NCI-H82 treated with DMSO at 0.1 percent for 48 hours (cell line): Measurements from ENCODE around the gene ANK3.
A peak's percentile ranks its signal among the peaks of the same experiment; 100 is the strongest.

Source experiments
- DNase-seq: peaks from one replicate; lab custom pipeline; 2025; ENCODE audit not compliant: unreplicated experiment; lab: John Stamatoyannopoulos, UW

Gene ANK3

DNA sequence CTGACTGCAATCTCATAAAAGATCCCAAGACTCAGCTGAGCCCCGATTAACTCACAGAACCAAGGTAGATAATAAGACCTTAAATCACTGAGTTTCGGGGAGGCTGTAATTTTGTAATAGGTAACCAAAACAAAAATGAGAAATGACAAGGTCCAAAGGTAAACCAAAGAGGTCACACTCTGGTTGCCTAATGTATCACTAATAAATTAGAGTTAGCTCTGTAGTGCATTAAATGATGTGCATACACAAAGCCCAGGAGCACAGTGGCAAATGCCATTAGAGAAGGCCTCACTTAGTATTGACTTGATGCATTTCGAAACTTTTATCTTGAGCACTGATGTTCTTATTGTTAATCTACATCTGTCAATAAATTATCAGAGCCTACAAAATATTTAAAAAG, 245.6 kb downstream of the ANK3 start:
- DNase-seq, result no peak

DNA sequence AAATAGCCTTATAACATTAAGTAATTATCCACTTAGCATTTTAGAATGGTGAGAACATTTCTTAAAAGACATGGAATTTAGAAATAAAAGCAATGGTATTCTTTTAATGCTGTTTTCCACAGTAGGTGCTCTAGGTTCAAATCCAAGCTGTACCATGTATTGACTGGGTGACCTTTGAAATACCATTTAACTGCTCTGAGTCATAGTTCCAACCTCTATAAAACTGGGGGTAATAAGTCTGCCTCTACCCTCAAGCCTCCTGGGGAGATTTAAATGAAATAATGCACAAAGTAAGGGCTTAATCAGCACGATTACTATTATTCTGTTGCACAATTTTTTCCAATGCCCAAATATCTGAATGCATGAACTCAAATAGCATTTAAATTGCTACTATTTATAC, 246.9 kb downstream of the ANK3 start:
- DNase-seq, result no peak

DNA sequence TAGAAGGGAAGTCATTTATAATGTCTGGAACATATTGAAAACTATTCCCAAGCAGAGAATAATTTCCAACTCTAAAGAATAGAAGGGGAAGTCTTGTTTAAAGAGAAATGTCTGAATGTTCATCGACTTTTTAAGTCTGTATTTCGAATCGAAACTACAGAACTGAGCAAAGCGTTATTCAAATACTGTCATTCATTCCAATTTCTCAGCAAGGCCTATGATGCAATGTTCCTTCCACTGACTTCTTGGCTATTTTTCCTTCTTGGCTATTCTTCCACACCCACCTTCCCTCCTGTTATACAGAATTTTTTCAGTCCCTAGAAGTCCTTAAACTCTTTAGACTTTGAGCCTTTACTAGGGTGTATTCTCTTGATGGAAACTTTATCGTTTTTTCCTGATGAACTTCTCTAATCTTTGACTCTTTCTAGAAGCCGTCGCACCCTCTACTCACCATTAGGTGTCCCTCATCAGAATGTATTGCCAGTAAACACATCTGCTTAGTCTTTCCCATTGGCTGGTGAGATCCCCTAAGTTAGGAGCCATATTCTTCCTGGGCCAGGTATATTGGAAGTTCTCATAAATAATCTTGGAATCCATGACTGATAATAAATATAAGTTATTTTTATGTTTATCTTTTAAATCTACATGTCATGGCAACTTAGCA, 247.6 kb downstream of the ANK3 start:
- DNase-seq, result no peak

DNA sequence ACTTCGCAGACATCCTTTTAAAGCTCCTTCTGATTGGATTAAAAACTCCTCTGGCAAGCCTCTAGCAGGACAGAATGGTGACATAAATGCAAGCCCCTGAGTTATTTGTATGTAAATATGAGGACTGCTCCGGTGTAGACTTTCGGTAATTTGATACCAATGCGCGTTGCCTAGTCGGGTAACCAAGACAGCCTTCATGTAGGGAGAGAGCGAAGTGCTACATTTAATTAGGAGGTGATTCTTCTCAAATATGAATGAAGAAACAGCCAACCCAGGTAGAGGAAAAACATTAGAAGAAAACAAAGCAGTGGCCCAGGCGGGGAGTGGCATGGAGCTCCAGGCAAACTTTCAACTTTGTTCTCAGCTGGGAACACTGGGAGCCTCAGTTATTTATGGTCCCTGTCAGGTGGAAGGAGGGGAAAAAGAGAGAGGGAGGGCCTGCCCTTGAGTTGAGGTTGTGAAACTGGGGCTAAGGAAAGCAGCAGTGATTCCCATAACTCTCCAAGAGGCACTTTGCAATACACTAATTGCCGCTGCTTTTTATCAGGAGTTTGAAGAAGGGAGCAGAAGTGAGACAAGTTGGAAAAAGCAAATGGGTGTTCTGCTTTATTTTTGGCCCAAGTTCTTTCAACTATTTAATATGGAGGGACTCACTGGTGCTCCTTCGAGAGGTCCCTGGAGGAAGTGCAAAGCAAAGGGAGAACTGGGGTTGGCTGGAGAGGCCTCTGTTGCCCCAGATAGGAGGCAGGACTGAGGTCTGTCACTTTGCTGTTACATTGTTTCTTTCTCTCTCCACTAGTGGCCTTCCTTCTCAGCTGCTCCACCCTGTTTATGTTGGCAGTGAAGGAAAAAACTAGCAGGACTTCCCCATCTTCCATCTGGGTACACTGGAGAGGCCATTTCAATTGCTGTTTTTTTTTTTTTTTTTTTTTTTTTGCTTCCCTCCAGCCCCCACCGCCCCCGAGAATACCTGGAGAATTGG, 248.7 kb downstream of the ANK3 start:
- DNase-seq, result peak; percentile 79

DNA sequence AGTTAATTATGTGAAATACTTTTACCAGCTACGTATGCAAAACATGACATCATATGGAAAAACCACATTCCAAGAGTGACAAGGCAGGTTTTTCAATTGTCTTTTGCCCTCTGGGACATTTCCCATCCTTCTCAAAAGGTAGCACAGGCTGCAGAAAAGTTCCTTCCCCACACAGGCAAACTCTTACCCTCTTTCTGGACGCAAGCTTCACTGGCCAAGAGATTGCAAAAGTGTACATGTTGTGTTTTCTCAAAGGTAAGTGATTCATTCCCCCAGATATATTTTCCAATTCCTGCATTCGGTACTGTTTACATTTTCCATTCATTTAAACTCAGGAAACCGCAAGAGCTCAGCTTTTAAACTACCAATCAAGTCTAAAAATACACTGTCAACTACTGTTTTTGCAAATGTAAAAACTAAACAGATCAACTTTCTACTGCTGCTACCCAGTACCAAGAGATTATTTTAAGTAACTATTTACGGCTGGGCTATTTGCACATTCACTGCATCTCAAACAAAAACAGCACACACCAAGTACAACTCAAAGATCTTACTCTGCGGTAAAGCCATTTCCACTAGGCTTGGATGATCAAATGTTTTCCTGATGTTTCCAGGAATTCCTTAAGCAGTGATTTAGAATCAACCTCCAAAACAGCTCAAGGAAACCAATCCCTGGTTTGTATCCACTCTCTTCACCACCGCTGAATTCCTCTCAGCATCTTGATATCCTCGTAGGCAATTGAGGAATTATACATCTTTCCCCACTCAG, 249.7 kb downstream of the ANK3 start:
- peak; percentile 60 for DNase-seq

DNA sequence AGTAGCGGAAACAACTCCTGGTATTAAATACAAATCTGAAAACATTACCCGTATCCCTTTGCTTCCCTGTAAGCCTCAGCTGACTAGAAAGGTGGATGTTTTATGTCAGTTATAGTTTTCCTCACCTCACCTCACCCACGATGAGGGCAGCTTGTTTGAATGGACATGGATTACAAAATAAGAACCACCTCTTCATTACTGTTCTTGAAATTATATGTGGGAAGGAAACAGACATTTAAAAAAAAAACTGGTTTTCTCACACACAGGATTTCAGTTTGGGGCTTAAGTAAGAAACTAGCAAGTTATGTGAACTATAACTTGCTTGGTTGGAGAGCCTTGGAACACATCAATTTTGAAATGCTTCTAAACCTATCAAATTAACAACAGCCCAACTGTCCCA, 250.4 kb downstream of the ANK3 start:
- no peak for DNase-seq

DNA sequence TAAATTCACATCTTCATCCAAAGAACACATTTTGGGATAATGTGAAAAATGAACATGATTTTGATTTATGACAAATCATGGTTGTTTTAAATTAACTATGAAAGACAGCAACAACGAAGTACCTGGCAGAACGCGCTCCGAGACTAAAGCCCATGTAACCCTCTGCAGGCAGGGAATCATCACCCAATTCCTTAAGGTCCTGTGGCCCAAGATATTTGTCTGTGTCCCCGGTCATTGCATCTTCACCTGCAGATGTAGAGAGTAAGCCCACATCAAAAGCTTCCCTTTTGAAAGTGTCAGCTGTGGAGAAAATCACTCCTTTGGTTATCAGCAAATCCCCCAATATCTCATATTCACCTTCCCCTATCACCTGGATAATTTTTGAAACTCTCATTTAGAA, 250.8 kb downstream of the ANK3 start:
- no peak for DNase-seq

DNA sequence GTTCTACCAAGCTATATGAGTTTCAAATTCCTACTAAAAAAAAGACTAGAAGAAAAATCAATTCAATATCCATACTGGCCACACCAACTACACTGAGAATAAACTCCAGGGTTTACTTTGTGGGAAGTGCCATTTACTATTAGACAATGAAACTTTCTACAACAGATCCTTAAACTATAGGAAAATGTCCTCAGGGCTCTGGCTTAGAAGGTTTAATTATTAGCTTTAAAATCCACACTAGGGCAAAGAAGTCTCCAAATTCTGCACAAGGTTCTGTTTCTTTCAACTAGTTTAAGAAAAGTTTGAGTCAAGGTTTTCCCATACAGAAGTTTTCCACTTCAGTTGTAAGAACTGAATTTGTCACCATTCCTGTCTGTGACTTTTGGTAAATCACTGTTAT, 251.6 kb downstream of the ANK3 start:
- no peak for DNase-seq

DNA sequence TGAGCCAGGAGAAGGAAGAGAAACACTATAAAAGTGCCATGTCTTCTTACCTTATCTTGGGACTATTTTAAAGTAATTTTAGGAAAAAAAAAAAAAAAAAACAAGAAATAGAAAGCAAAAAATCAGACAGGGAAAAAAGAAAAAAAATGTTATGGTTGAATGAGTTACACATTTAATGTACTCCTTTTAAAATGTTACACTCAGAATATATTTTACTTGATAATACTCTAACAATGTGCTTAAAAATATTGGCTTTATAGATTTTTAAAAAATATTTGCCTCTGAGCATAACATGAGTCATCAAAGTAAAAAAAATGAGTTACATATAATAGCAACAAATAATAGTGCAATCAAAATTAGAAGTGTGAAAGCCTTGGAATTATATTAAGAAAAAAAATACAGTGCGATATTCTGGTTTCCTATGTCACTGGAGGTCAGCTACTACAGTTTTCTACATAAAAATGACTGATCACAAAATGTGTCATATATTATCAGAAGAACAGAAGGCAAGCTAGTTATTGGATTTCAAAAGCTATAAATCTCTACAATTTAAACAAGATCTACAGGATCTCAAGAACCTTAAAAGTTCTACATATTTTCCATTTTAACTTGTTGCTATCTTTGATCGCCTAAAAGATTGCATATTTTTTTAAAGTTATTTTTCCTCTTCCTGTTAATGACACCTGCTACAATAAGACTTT, 252.2 kb downstream of the ANK3 start:
- no peak for DNase-seq

DNA sequence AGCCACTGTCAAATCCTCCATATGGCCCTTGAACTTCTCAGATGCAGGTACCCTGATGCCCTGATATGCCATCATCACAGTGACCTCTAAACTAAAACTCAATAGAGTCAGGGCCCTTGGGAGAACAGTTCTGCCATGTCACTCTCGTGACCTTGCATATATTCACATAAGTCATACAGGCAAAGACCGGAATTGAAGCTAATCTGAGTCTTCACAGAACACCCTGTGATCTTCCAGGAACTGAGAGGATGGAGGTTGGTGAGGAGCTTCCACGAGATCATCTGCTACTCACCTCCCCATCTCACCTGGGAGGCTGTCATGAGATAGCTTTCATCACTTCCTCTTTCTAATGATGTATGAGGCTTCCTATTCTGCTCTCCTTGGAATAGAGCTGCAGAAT, 254.7 kb downstream of the ANK3 start:
- no peak for DNase-seq

DNA sequence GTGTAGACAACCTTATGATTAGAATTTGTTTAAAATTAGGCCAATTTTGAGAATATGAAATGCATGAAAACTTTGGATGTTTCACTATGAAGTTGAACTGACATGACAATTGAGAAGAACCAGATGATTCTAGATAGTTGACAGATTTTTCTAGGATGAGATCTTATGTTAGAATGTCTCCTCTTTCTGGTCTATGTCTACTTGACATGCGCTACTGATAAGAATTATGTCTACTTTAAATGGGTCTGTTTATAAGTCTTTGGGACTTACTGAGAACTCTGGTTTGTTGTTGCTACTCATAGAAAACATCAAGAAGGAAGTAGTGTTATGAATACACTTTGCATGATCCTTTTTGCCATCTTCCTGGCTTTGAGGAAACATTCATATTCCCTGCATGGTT, 255.1 kb downstream of the ANK3 start:
- no peak for DNase-seq

DNA sequence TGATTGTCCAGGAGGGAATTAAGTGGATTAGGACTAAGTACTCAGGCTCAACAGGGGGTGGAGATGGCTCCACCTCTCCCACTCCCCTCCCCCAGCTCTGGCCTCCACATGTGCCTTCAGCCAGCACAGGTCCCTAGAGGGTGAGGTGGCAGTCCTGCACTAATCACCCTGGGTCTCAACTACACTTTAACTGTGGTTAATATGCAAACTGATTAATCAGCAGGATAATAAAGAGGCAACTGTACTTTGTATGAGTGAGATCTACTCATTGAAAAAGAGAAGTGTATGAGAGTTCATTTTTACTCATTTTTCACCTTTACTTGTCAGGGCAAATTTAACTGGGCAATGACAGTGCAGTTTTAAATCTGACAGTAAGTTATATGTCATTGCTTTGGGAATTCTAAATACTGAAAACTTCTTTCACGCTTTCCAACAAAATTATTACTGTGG, 259.5 kb downstream of the ANK3 start:
- DNase-seq, result peak; percentile 94

DNA sequence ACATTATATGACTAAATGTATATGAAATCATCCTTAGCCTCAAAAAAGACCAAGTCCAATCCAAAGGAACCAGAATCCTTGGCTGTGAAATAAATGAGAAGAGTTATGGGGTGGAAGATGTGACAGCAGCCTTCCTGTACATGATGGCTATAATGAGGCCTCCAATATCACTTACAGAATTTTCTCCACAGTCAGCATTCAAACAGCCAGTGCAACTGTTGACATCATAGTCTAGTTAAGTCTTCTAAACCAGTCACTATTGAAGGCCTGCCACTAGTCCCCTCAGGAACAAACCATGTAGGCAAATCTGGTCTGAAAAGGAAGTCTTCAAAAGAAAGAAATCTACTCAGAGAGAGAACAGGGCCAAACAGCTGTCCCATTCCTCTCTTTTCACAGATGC, 263.8 kb downstream of the ANK3 start:
- DNase-seq, result no peak

DNA sequence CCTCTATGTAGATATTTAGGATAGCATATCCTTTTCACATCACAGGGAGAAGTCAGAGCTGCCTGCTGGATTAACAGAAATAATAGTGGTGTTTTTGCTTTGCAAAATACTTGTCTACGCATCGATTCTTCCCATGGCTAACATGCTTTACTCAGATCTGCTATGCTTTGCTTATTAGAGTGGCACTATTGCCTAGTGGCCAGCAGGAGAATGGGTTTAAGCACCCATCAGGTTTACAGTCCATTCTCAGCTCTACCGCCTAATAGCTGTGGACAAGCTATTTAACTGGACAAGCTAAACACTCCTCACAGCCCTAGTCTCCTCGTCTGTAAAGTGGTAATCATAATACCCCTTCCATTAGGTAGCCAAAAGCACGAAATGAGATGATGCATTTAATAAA, 265.1 kb downstream of the ANK3 start:
- peak; percentile 33 for DNase-seq

DNA sequence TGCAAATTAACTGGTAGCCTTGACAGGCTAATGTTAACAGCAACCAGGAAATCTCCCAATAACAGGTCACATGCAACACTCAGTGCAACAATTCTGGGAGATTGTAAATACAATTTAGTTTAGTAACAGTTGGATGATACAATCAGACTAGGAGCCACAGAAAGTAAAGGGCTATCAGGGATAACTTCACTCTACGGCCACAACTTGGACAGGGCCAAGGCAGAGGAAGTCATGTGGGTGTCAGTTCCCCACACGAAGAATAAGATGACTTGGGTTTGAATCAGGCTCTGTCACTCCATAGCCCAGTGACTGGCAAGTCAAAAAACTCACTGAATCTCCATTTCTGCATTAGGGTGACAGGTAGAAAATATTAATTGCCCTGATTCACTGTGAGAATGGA, 266.0 kb downstream of the ANK3 start:
- DNase-seq, result no peak

DNA sequence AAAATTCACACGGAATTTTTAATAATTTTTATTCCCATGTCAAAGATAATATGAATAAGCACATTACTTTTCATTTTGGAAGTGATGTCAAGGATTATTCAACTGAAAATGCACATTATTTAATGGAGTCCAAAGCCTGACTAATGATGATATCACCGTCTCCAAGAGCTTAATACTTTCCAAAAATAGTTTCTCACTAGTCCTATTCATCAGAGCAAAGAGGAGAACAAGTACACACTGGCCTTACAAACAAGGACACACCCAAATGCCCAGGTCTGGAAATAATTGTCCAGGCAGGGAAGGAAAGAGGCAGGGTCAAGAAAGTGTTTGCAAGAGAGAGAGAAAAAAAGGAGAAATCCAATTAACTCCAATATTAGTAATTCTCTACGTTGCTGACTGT, 266.5 kb downstream of the ANK3 start:
- DNase-seq, result no peak

DNA sequence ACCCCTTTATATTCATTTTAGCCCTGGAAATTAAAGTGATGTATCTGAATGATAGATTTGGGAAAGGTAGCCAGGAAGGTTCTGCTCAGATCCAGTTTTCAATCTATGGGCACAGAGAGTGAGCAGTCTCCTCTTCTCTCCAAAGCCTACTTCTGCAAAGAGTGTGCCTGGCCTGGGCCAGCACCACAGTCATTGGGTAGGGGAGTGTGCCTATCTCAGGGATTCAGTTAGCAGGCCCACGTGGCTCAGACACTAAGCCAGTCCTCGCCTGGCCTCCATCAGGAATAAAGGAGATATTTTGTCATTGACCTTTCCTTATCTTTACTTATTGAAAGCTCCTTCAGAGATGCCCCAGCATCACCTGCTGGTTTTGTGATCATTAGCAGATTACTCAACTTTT, 267.5 kb downstream of the ANK3 start:
- no peak for DNase-seq

DNA sequence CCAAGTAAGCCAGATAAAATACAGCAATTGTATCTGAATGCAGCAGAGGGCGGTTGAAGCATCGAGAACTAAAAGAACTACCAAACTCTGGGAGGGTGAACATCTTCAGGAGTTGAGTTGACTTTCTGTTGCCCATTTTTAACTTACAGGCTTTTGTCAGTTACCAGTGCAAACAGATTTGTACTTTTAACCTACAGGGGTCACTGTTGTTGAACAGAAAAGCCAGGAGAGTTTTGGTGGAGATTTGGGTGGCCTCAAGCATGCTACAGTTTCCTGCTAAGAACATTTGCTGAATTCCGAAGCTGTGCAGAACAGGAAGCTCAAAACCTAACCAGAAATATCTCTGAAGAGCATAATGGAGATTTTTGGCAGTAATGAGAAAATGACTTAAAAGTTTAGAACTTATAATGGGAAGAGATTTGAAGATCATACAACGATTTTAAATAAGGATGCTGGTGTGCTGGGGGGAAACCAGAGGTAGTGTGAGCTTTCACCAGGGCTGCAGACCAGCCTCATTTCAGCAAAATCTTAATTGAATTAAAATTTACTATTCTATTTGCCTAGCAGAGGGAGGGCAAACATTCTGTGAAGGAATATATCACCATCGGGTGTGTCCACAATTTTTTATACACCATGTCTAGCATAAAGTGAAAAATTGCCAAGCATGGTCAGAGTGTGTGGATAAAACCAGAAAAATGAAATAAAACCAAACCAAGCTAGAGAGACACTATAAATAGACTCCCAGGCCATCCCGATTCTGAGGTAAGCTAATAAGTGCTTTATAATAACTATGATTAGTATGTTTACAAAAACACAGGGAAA, 274.7 kb downstream of the ANK3 start:
- DNase-seq, result peak; percentile 59

DNA sequence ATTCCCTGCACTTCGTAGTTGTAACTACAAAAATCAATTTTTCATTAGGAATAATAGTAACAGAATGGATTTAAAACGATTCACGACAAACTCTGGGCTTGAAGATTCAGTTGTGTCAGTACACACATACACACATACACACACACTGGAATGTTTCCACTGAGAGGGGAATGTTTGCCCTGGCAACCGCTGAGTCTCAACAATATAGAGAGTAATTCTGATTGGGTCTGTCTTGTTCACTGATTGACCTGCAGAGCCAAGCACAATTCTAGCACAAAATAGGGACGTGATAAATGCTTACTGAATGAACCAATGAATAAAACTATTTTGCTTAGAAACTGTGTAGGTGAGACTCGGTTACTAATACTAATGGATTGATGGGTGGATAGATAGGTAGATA, 278.9 kb downstream of the ANK3 start:
- no peak for DNase-seq

DNA sequence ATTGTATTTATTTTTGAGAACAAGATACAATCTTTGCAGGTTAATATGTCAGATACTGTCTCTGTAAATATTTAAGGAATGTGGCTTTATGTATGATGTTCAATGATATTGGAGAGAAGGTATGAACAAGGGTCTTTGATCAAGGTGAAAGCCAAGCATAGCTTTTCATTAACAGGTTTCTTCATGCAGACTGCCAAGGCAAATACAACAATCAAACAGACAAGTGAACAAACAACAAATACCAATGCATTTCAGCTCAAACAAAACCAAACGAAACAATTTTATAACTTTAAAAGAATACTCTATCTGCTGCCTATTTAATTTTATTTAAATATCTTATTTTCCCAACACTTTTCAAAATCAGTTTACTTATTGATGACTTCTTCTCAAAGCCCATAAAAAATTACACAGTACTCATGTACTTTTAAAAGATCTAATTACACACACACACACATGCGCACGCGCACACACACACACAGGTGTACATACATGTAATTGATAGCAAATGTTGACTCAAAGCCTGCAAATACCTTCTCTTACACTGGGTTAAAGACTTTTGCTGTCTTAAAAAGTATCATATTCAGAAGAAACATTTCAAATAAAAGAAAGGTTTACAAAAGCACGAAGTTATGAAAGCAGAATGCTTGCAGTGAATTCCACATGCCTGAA, 282.2 kb downstream of the ANK3 start:
- DNase-seq, result no peak
